Neural cell (in vitro differentiated cells): Measurements from ENCODE around the gene SMCO4. TPM values are rescaled to one million over a fixed set of nuclear protein-coding genes. Genes with fewer than 3 reads are reported as not detected.

ENCODE experiments used
- H2AFZ ChIP-seq: fragments of 200-600, 300-800 bp; sonication (generic), shearing (Covaris generic); 2 replicates; pipeline ENCODE4 v1.6.0; 2014; ENCODE audit warnings: low read depth, mild to moderate bottlenecking, antibody characterized with exemption, low read length, moderate library complexity
- H3F3A ChIP-seq: fragments of 200-600 bp; shearing (Covaris generic); 2 replicates; pipeline ENCODE4 v1.6.1; 2016; ENCODE audit warnings: mild to moderate bottlenecking, moderate library complexity, mixed read lengths, antibody characterized with exemption, low read length; ENCODE audit not compliant: insufficient read depth, poor library complexity, severe bottlenecking
- H3K27ac ChIP-seq: fragments of 200-600, 300-800 bp; sonication (generic), shearing (Covaris generic); 2 replicates; pipeline ENCODE4 v1.5.1; 2014; ENCODE audit warnings: mild to moderate bottlenecking, low read length, moderate library complexity
- H3K27me3 ChIP-seq: fragments of 300-800, 200-600 bp; sonication (generic), shearing (Covaris generic); 2 replicates; pipeline ENCODE4 v1.6.0; 2014; ENCODE audit warnings: mild to moderate bottlenecking, low read depth, low read length, moderate library complexity; ENCODE audit not compliant: insufficient read depth
- H3K36me3 ChIP-seq: fragments of 300-800, 200-600 bp; sonication (generic), shearing (Covaris generic); 2 replicates; pipeline ENCODE4 v1.5.1; 2014; ENCODE audit warnings: mild to moderate bottlenecking, antibody characterized with exemption, low read length, moderate library complexity; ENCODE audit not compliant: insufficient read depth
- H3K4me2 ChIP-seq: fragments of 300-800, 200-600 bp; sonication (generic), shearing (Covaris generic); 2 replicates; pipeline ENCODE4 v1.6.0; 2014; ENCODE audit warnings: mild to moderate bottlenecking, low read length
- H3K4me3 ChIP-seq: fragments of 300-800, 200-600 bp; sonication (generic), shearing (Covaris generic); 2 replicates; pipeline ENCODE4 v1.5.1; 2014; ENCODE audit warnings: mild to moderate bottlenecking, low read length, moderate library complexity
- H3K79me2 ChIP-seq: fragments of 200-600 bp; shearing (Covaris generic); replicated peaks from 2 replicates; pipeline ENCODE4 v1.6.0; 2014; ENCODE audit warnings: mild to moderate bottlenecking, low read length, moderate library complexity; ENCODE audit not compliant: insufficient read depth
- H3K9ac ChIP-seq: fragments of 300-800, 200-600 bp; sonication (generic), shearing (Covaris generic); 2 replicates; pipeline ENCODE4 v1.6.1; 2016; ENCODE audit warnings: mild to moderate bottlenecking, low read length, mixed read lengths
- H3K9me2 ChIP-seq: fragments of 200-600 bp; shearing (Covaris generic); 2 replicates; pipeline ENCODE4 v1.6.1; 2016; ENCODE audit warnings: mild to moderate bottlenecking, low read length, mixed read lengths; ENCODE audit not compliant: insufficient read depth
- H3K9me3 ChIP-seq: fragments of 200-600, 300-800 bp; sonication (generic), shearing (Covaris generic); 2 replicates; pipeline ENCODE4 v1.6.1; 2016; ENCODE audit warnings: mild to moderate bottlenecking, mixed run types, low read length, moderate library complexity, mixed read lengths
- H4K20me1 ChIP-seq: fragments of 200-600 bp; shearing (Covaris generic); 2 replicates; pipeline ENCODE4 v1.6.1; 2016; ENCODE audit warnings: mild to moderate bottlenecking, mixed run types; ENCODE audit not compliant: insufficient read depth
- EP300 ChIP-seq: fragments of 450-650 bp; conservative IDR thresholded peaks from 2 replicates; pipeline ENCODE4 v1.6.1; 2014; ENCODE audit warnings: antibody characterized with exemption, mild to moderate bottlenecking, moderate library complexity; ENCODE audit not compliant: poor library complexity, severe bottlenecking
- EZH2 ChIP-seq: fragments of 200-600, 300-800 bp; shearing (Covaris generic), sonication (generic); IDR thresholded peaks from 2 replicates; pipeline ENCODE4 v1.6.1; 2014; ENCODE audit warnings: antibody characterized with exemption, low read length, borderline replicate concordance, mild to moderate bottlenecking; ENCODE audit not compliant: insufficient read depth, poor library complexity, severe bottlenecking
- MXI1 ChIP-seq: fragments of 450-650 bp; conservative IDR thresholded peaks from 2 replicates; pipeline ENCODE4 v1.6.1; 2014; ENCODE audit warnings: antibody characterized with exemption, mild to moderate bottlenecking; ENCODE audit not compliant: poor library complexity, severe bottlenecking
- POLR2AphosphoS5 ChIP-seq: IDR thresholded peaks from 2 replicates; pipeline ENCODE4 v1.6.1; 2012
- RAD21 ChIP-seq: fragments of 450-650 bp; conservative IDR thresholded peaks from 2 replicates; pipeline ENCODE4 v1.6.1; 2014; ENCODE audit warnings: antibody characterized with exemption, mild to moderate bottlenecking, moderate library complexity
- REST ChIP-seq: IDR thresholded peaks from 2 replicates; pipeline ENCODE4 v1.6.1; 2012; ENCODE audit warnings: borderline replicate concordance
- SMC3 ChIP-seq: fragments of 450-650 bp; conservative IDR thresholded peaks from 2 replicates; pipeline ENCODE4 v1.6.1; 2014; ENCODE audit warnings: antibody characterized with exemption, mild to moderate bottlenecking, moderate library complexity; ENCODE audit not compliant: poor library complexity
- TAF1 ChIP-seq: IDR thresholded peaks from 2 replicates; pipeline ENCODE4 v1.6.1; 2012; ENCODE audit warnings: low read depth
- polyA plus RNA-seq: library from polyadenylated mRNA; depleted of rRNA; stranded (reverse); fragments of >200 nt; gene quantifications from 2 replicates; pipeline ENCODE4 v1.2.3, GENCODE V29; 2014
- TF ChIP-seq, protein P1 (sequence below): fragments of 450-650 bp; IDR thresholded peaks from 2 replicates; pipeline ENCODE4 v1.5.1; 2014; ENCODE audit warnings: antibody characterized with exemption, mild to moderate bottlenecking, moderate library complexity; ENCODE audit not compliant: poor library complexity, severe bottlenecking

SMCO4 gene
- polyA plus RNA-seq, 1 donor from 2014 or later = 10.0 TPM

GRCh38 chr11:93540896-93541553, 2.2 kb downstream of the SMCO4 start:
- peaks cover 9% of the 10 kb centered on the region for H3K79me2 ChIP-seq
- H3K4me3 ChIP-seq = no peak overlapping the region
- no peaks in the 10 kb centered on the region for H4K20me1 ChIP-seq
- H3F3A ChIP-seq = no peaks in the 10 kb centered on the region
- no peak overlapping the region for H2AFZ ChIP-seq
- no peaks in the 10 kb centered on the region for H3K9me3 ChIP-seq
- no peak for TF ChIP-seq SMC3
- no peak for TF ChIP-seq POLR2AphosphoS5
- no peak for TF ChIP-seq REST
- TF ChIP-seq EP300 = no peak
- TF ChIP-seq MXI1 = no peak
- no peak for TF ChIP-seq RAD21
- no peak for TF ChIP-seq EZH2
- no peak for TF ChIP-seq TAF1
- TF ChIP-seq, protein P1, sequence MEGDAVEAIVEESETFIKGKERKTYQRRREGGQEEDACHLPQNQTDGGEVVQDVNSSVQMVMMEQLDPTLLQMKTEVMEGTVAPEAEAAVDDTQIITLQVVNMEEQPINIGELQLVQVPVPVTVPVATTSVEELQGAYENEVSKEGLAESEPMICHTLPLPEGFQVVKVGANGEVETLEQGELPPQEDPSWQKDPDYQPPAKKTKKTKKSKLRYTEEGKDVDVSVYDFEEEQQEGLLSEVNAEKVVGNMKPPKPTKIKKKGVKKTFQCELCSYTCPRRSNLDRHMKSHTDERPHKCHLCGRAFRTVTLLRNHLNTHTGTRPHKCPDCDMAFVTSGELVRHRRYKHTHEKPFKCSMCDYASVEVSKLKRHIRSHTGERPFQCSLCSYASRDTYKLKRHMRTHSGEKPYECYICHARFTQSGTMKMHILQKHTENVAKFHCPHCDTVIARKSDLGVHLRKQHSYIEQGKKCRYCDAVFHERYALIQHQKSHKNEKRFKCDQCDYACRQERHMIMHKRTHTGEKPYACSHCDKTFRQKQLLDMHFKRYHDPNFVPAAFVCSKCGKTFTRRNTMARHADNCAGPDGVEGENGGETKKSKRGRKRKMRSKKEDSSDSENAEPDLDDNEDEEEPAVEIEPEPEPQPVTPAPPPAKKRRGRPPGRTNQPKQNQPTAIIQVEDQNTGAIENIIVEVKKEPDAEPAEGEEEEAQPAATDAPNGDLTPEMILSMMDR = no peak
- no peak overlapping the region for H3K9ac ChIP-seq
- H3K36me3 ChIP-seq = no peaks in the 10 kb centered on the region
- no peak overlapping the region for H3K27ac ChIP-seq
- no peak overlapping the region for H3K4me2 ChIP-seq
- no peaks in the 10 kb centered on the region for H3K27me3 ChIP-seq
- H3K9me2 ChIP-seq = no peaks in the 10 kb centered on the region

- Histone ChIP-seq H3K27ac (no peak overlapping the region), H3K4me3 (no peak overlapping the region), H3K27me3 (no peaks in the 10 kb centered on the region), H2AFZ (no peak overlapping the region), H3F3A (no peaks in the 10 kb centered on the region), H3K9me3 (no peaks in the 10 kb centered on the region), H3K4me2 (no peak overlapping the region), H3K9me2 (no peaks in the 10 kb centered on the region), H4K20me1 (no peaks in the 10 kb centered on the region), H3K36me3 (no peaks in the 10 kb centered on the region), H3K9ac (no peak overlapping the region), H3K79me2 (peaks cover 9% of the 10 kb centered on the region)
- no peak for TF ChIP-seq POLR2AphosphoS5
- TF ChIP-seq, protein P1 = no peak
Observed at GRCh38 chr11:93540337-93540736, 2.9 kb downstream of the SMCO4 start.
